Non-pigmented ciliary epithelial cell (primary cell): ENCODE results near the gene PAQR6.
"Not testable (repeated sequence)": the region's sequence is repeated elsewhere in the genome, so short reads cannot be mapped to it uniquely, and the experiment has no call there.

Experiments
- DNase-seq: peaks from one replicate; pipeline ENCODE4 v3.0.0-alpha.2; 2010; ENCODE audit warnings: low read depth

Gene PAQR6

GRCh38 chr1:156232201-156232894 is 15.5 kb downstream of the PAQR6 start:
- DNase-seq, result no peak

- no peak for DNase-seq
Measured at GRCh38 chr1:156230473-156230837, 17.4 kb downstream of the PAQR6 start.

GRCh38 chr1:156229809-156230472 is 17.9 kb downstream of the PAQR6 start:
- no peak for DNase-seq

GRCh38 chr1:156228501-156228900 is 19.4 kb downstream of the PAQR6 start:
- no peak for DNase-seq

- DNase-seq, result no peak
Measured at GRCh38 chr1:156226782-156227181, 21.1 kb downstream of the PAQR6 start.

GRCh38 chr1:156226116-156226538 is 21.7 kb downstream of the PAQR6 start:
- DNase-seq, result no peak

GRCh38 chr1:156225677-156226014 is 22.2 kb downstream of the PAQR6 start:
- no peak for DNase-seq

- no peak for DNase-seq
Measured at GRCh38 chr1:156221986-156222692, 25.7 kb downstream of the PAQR6 start.

GRCh38 chr1:156220226-156220625 is 27.6 kb downstream of the PAQR6 start:
- no peak for DNase-seq

GRCh38 chr1:156217871-156218270 is 30.0 kb downstream of the PAQR6 start:
- DNase-seq, result no peak

- DNase-seq, result not testable (repeated sequence)
Measured at GRCh38 chr1:156216361-156217086, 31.3 kb downstream of the PAQR6 start.

GRCh38 chr1:156214024-156214748 is 33.7 kb downstream of the PAQR6 start:
- no peak for DNase-seq

GRCh38 chr1:156213644-156213966 is 34.3 kb downstream of the PAQR6 start:
- no peak for DNase-seq

- peak; percentile 79 for DNase-seq
Measured at GRCh38 chr1:156212833-156213643, 34.8 kb downstream of the PAQR6 start, which contains the start of gene PMF1. PMF1 (plus strand) TSS chr1:156213007; CDS start chr1:156213016, 9 bp downstream.

GRCh38 chr1:156212130-156212529 is 35.7 kb downstream of the PAQR6 start:
- DNase-seq, result no peak

- no peak for DNase-seq
Measured at GRCh38 chr1:156211243-156211642, 36.6 kb downstream of the PAQR6 start.

- no peak for DNase-seq
Measured at GRCh38 chr1:156204686-156205085, 43.2 kb downstream of the PAQR6 start.

- DNase-seq, result peak; percentile 60
Measured at GRCh38 chr1:156203331-156203730, 44.5 kb downstream of the PAQR6 start.

GRCh38 chr1:156200044-156200443 is 47.8 kb downstream of the PAQR6 start:
- DNase-seq, result no peak

GRCh38 chr1:156198831-156199349 is 49.0 kb downstream of the PAQR6 start:
- DNase-seq, result no peak

GRCh38 chr1:156196445-156196844 is 51.4 kb downstream of the PAQR6 start:
- no peak for DNase-seq
